Ishikawa (cell line): ENCODE results near the gene CADM1.

Source experiments
- CEBPB ChIP-seq: IDR thresholded peaks from 2 replicates; pipeline ENCODE4 v1.6.1; 2012
- CREB1 ChIP-seq: IDR thresholded peaks from 2 replicates; pipeline ENCODE4 v1.6.1; 2012; ENCODE audit warnings: low read depth
- EGR1 ChIP-seq: IDR thresholded peaks from 2 replicates; pipeline ENCODE4 v1.6.1; 2012
- EP300 ChIP-seq: IDR thresholded peaks from 2 replicates; pipeline ENCODE4 v1.6.1; 2012; ENCODE audit warnings: borderline replicate concordance
- FOXM1 ChIP-seq: IDR thresholded peaks from 2 replicates; pipeline ENCODE4 v1.6.1; 2012; ENCODE audit warnings: low read depth, borderline replicate concordance
- NFIC ChIP-seq: IDR thresholded peaks from 2 replicates; pipeline ENCODE4 v1.6.1; 2012
- RAD21 ChIP-seq: IDR thresholded peaks from 2 replicates; pipeline ENCODE4 v1.6.1; 2012; ENCODE audit warnings: low read depth
- TAF1 ChIP-seq: IDR thresholded peaks from 2 replicates; pipeline ENCODE4 v1.6.1; 2012; ENCODE audit warnings: low read depth, mild to moderate bottlenecking
- TCF12 ChIP-seq: IDR thresholded peaks from 2 replicates; pipeline ENCODE4 v1.6.1; 2012; ENCODE audit warnings: low read depth
- TEAD4 ChIP-seq: IDR thresholded peaks from 2 replicates; pipeline ENCODE4 v1.6.1; 2012
- YY1 ChIP-seq: IDR thresholded peaks from 2 replicates; pipeline ENCODE4 v1.6.1; 2012; ENCODE audit warnings: low read depth
- ZBTB7A ChIP-seq: IDR thresholded peaks from 2 replicates; pipeline ENCODE4 v1.6.1; 2012; ENCODE audit warnings: low read depth
- TF ChIP-seq, protein P1 (sequence below): IDR thresholded peaks from 2 replicates; pipeline ENCODE4 v1.6.1; 2012; ENCODE audit warnings: low read depth, mild to moderate bottlenecking
- TF ChIP-seq, protein P2 (sequence below): IDR thresholded peaks from 2 replicates; pipeline ENCODE4 v1.6.1; 2012
- TF ChIP-seq, protein P3 (sequence below): IDR thresholded peaks from 2 replicates; pipeline ENCODE4 v1.6.1; 2012

Gene CADM1

DNA sequence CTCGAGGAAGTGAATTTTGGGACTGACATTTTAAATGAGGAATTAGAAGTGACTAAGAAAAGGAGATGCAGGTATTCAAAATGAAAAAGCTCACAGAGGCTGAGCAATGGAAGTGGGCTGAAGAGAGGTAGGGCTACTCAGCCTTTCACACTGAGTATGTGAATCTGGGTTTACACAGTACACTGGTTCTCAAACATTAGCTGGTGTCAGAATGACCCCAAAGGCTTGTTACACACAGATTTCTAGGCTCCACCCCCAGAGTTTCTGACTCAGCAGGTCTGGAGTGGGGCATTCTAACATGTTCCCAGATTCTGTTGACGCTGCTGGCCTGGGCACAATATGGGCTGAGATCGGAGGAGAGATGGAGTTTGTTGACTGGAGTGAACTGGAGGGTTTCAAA is 32.8 kb downstream of the CADM1 start:
- no peak for TF ChIP-seq EP300
- TF ChIP-seq CREB1 = no peak
- TF ChIP-seq ZBTB7A = no peak
- TF ChIP-seq NFIC = no peak
- TF ChIP-seq FOXM1 = no peak
- TF ChIP-seq, protein P1, sequence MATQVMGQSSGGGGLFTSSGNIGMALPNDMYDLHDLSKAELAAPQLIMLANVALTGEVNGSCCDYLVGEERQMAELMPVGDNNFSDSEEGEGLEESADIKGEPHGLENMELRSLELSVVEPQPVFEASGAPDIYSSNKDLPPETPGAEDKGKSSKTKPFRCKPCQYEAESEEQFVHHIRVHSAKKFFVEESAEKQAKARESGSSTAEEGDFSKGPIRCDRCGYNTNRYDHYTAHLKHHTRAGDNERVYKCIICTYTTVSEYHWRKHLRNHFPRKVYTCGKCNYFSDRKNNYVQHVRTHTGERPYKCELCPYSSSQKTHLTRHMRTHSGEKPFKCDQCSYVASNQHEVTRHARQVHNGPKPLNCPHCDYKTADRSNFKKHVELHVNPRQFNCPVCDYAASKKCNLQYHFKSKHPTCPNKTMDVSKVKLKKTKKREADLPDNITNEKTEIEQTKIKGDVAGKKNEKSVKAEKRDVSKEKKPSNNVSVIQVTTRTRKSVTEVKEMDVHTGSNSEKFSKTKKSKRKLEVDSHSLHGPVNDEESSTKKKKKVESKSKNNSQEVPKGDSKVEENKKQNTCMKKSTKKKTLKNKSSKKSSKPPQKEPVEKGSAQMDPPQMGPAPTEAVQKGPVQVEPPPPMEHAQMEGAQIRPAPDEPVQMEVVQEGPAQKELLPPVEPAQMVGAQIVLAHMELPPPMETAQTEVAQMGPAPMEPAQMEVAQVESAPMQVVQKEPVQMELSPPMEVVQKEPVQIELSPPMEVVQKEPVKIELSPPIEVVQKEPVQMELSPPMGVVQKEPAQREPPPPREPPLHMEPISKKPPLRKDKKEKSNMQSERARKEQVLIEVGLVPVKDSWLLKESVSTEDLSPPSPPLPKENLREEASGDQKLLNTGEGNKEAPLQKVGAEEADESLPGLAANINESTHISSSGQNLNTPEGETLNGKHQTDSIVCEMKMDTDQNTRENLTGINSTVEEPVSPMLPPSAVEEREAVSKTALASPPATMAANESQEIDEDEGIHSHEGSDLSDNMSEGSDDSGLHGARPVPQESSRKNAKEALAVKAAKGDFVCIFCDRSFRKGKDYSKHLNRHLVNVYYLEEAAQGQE = no peak
- no peak for TF ChIP-seq CEBPB
- no peak for TF ChIP-seq TEAD4
- TF ChIP-seq YY1 = no peak
- TF ChIP-seq, protein P2, sequence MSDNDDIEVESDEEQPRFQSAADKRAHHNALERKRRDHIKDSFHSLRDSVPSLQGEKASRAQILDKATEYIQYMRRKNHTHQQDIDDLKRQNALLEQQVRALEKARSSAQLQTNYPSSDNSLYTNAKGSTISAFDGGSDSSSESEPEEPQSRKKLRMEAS = no peak
- TF ChIP-seq RAD21 = no peak
- no peak for TF ChIP-seq EGR1
- no peak for TF ChIP-seq TCF12
- TF ChIP-seq, protein P3, sequence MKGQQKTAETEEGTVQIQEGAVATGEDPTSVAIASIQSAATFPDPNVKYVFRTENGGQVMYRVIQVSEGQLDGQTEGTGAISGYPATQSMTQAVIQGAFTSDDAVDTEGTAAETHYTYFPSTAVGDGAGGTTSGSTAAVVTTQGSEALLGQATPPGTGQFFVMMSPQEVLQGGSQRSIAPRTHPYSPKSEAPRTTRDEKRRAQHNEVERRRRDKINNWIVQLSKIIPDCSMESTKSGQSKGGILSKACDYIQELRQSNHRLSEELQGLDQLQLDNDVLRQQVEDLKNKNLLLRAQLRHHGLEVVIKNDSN = no peak

DNA sequence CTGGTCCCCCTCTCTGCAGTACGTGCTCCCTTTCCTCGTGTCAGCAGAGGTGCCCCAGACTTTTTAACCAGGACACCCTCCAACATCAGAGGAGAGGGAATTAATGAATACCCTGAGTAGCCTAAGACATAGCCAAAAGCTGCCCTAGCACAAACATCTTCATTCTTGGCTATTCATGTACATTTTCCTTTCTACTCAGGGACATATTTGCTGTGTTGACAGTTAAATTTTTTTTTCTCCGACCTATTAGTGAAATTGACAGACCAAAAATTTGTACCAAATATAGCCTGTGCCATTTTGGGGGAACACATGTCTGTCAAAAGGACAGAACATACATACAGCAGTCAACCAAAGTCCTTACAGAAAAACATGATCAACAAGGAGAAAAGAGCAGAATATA is 33.3 kb downstream of the CADM1 start:
- no peak for TF ChIP-seq NFIC
- TF ChIP-seq, protein P3 = no peak
- TF ChIP-seq FOXM1 = no peak
- no peak for TF ChIP-seq TCF12
- TF ChIP-seq TEAD4 = no peak

DNA sequence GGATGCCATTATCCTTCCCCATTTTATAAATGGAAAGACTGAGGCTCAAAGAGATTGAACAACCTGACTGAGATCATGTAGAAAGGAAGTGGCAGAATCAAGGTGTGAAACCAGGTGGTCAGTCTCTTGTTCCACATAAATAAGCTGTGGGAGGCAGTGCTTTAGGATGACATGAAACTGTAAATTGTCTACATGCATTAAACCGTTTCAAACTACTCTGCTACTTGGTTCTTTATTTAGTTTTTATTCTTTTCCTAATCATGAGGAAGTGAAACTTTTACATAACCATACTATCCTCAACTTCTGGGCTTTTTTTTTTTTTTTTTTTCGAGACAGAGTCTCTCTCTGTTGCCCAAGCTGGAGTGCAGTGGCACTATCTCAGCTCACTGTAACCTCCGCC is 34.9 kb downstream of the CADM1 start:
- TF ChIP-seq NFIC = no peak
- no peak for TF ChIP-seq TEAD4
- TF ChIP-seq EP300 = no peak
- TF ChIP-seq, protein P3 = no peak
- TF ChIP-seq, protein P1 = no peak
- TF ChIP-seq ZBTB7A = no peak
- no peak for TF ChIP-seq TCF12
- TF ChIP-seq FOXM1 = no peak
- no peak for TF ChIP-seq CEBPB
- no peak for TF ChIP-seq YY1
- TF ChIP-seq TAF1 = no peak
- no peak for TF ChIP-seq CREB1
- no peak for TF ChIP-seq RAD21
- TF ChIP-seq EGR1 = no peak
- TF ChIP-seq, protein P2 = no peak

DNA sequence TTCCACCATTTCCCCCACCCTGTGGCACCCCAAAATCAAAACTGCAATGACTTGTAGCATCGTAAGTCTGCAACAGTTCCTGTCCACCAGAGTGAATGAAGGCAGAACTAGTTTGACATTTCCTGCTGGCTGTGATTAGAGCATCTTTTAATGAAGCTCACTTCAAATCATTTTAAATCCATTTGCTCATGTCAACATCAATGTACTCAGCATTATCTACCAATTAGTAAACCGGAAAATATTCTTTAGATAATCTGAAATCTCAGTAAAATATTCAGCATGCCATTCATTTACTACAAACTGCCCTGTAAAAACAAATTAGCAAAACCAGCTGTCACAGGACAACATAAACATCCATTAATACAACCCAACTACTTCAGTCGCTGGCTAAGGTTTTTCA is 38.1 kb downstream of the CADM1 start:
- no peak for TF ChIP-seq TEAD4
- TF ChIP-seq, protein P3 = no peak
- TF ChIP-seq RAD21 = no peak
- TF ChIP-seq, protein P2 = no peak
- TF ChIP-seq EP300 = no peak
- TF ChIP-seq FOXM1 = no peak
- no peak for TF ChIP-seq YY1
- no peak for TF ChIP-seq ZBTB7A
- TF ChIP-seq TAF1 = no peak
- TF ChIP-seq CREB1 = no peak
- no peak for TF ChIP-seq TCF12
- no peak for TF ChIP-seq CEBPB
- TF ChIP-seq, protein P1 = no peak
- no peak for TF ChIP-seq EGR1
- no peak for TF ChIP-seq NFIC
